NCI-H2196 treated with DMSO at 0.1 percent for 48 hours (cell line): ENCODE results near the gene NACC2.

Experiments used
- DNase-seq: peaks from one replicate; lab custom pipeline; 2025; ENCODE audit not compliant: unreplicated experiment; lab: John Stamatoyannopoulos, UW

NACC2 gene

GRCh38 chr9:136014147-136014923 is 80.8 kb downstream of the NACC2 start:
- no peak for DNase-seq

DNA sequence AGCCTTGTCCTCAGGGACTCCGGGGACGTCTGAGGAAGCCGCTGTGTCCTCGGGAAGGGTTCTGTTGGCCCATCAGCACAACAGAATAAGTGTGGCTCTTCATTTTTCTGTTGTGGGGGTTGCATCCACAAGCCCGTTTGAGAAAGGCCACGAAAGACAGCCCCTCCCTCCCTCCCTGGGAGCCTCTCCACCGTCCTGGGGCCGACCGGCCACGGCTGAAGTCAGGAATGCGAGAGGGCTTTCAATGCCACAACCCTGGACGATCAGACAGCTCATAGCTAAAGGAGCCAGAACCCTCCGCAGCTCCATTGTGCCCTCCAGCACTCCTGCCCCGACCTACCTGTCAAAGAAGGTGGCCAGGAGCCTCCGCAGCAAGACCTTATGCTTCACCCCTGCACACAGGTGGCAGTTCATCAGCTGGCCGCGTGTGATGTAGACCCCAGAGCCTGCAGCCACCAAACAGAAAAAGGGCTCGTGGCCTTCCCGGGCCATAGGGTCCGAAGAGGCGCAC is 81.5 kb downstream of the NACC2 start:
- no peak for DNase-seq

GRCh38 chr9:136013116-136013515 is 82.0 kb downstream of the NACC2 start:
- DNase-seq, result no peak

GRCh38 chr9:136012651-136013050 is 82.4 kb downstream of the NACC2 start:
- DNase-seq, result no peak

GRCh38 chr9:136011703-136012496 is 83.2 kb downstream of the NACC2 start:
- DNase-seq, result no peak

GRCh38 chr9:136011376-136011702 is 83.8 kb downstream of the NACC2 start:
- no peak for DNase-seq

DNA sequence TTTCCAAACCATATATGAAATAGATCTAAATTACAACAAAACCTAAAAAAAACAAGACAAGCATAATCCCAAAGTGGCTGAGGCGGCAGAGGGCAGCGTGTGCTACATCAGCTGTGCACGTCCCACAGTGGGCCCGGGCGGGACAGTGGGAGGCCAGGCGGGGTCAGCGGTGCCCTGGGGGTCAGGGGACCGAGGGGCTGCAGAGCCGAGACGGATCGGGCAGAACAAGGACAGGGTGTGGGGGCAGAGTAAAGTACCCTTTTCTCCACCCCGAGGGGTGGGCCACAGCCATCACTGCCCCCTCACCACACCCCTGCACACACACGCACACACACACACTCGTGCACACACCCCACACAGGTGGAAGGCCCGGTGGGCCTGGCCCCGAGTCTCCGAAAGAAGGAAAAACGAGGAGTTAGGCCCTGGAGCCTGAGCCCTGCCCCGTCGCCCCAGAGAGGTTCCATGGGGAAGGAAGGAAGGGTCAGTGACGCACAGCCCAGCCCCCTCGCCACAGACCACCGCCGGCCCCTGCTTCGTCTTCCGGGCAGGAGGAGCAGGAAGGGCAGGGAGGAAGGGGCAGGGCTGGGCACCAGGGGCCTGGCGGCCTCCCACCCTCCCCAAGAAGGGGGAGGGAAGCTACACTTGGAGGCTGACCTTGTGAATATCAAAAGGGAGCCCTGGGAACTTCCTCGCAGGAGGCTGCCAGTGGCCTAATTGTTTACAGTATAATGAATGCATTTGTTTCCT is 84.3 kb downstream of the NACC2 start:
- no peak for DNase-seq

GRCh38 chr9:136010176-136010575 is 84.9 kb downstream of the NACC2 start:
- no peak for DNase-seq

DNA sequence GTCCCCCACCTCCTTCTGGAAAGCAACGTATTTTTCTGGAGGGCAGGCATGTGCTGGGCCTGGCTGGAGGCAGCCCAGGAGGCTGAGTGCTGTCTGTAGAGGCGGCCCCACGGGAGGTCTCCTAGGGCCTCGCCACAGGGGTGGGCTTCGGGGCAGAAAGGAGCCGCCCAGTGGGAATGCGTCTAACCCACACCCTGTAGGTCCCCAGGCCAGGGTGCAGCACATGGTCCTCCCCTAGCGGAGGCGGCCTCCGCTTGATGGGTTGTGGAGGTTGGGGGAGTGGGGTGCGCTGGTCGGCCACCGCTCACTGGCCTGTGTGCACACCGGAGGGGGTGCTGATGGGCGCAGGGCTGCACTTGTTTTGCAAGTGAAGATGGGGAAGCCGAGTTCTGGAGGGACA is 85.6 kb downstream of the NACC2 start:
- no peak for DNase-seq

GRCh38 chr9:136008693-136008997 is 86.4 kb downstream of the NACC2 start:
- no peak for DNase-seq

DNA sequence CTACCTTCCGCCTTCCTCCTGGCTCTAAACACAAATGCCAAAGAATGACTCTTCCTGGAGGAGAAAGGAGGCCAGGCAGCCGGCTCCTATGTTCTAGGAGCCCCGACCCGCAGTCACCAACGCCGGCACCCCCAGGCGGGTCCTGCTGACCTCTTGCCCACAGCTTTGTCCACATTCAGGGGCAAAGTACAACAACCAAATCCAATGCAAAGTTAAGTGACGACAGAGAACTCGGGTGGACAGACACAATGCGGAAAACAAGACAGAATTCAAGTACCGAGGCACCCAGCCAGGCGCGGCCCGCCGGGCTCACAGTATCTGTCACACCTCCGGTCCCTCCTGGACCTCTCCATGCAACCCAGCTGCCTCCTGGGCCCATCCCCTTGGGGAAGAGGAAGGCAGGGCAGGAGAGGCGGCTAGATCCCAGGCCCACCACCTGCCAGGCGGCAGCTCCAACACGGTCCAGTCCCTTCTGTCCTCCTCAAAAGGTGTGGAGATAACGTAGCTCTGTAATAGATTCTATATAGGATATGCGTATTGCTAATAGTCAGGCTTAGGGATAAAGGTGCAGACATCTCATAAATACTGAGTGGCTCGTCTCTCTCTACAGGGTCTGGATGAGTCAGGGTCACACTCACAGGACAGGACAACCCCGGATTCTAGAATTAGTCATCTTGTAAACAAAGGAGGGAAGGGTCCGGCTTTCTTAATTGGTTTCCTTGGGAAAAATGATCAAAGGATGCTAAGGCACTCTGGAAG is 87.0 kb downstream of the NACC2 start:
- DNase-seq, result no peak

DNA sequence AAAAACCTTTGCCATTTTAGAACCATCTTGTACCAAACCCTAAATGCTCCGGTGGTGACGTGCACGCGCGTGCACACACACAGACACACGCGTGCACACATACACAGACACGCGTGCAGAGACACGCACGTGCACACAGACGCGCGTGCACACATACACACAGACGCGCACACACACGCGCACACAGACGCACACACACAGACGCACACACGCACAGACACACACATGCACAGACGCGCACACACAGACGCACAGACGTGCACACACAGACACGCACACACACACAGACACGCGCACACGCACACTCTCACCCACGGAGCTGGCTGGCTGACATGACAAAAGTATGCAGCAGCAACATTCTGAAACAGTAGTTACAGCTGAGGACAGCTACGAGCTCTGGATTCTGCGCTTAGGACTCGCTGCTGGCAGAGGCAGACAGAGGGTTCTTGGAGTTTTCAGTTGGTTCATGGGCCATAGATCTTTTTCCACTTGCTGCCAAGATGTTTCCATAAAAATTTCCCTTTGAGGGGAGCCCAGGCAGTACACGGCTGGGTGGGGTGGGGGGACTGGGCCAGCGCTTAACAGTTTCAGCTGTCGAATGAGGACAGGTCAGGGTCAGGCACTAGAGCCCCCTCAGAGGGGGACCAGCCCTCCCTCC is 87.7 kb downstream of the NACC2 start:
- no peak for DNase-seq

DNA sequence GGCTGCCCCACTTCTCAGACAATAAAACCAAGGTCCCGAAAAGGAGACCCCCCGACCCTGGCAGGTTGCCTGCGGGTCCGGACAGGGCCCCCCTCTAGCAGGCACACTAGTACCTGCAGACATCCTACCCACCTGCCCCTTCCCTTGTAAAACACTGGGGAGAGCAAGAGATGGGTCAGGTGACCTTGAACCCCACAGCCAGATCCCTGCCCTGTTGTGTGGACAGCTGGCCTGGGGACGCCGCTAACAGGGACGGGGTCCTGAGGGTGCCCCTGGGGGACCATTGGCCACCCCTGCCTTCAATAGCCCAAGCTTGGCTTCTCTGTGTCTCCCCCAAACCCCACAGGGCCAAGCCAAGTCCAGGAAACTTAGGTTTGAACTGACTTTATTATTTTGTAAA is 88.9 kb downstream of the NACC2 start:
- no peak for DNase-seq

- no peak for DNase-seq
These were observed 90.4 kb downstream of the NACC2 start for GRCh38 chr9:136004712-136005111.

- no peak for DNase-seq
These were observed 90.9 kb downstream of the NACC2 start for GRCh38 chr9:136004219-136004618.

DNA sequence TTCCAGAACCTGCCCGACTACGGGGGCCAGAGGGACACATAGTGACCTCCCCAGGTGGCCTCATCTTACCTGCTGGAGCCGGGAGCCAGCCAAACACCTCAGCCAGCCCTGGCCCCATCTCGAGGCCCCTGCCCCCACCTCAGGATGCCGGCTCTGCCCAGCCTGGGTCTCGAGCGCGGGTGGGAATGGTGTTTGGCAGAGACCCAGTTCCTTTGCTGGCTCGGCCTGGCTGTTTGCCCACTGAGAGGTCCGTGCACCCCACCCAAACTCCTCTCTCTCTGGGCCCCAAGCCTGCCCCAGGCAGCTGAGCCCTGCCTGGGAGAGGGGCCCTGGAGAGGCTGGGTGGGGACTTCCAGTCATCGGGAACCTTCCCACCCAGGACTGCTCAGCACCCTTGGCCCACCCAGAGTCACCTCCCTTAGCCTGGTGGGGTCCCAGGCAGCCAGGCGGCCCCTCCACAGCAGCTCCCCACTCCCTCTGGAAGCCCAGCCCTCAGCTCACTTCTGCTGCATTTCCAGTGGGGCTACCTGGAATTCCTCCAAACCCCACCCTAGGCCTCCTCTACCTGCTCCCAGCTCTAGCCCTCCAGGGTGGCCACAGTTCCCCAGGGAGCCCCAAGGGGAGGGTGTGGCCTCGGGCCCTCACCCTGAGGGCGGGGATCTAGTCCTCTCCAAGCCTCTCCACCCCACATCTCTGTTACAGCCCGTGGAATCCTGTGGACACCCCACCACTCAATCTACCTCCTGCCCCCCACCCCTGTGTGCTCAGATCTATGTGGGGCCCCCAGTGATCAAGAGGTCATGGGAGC is 91.5 kb downstream of the NACC2 start:
- no peak for DNase-seq

DNA sequence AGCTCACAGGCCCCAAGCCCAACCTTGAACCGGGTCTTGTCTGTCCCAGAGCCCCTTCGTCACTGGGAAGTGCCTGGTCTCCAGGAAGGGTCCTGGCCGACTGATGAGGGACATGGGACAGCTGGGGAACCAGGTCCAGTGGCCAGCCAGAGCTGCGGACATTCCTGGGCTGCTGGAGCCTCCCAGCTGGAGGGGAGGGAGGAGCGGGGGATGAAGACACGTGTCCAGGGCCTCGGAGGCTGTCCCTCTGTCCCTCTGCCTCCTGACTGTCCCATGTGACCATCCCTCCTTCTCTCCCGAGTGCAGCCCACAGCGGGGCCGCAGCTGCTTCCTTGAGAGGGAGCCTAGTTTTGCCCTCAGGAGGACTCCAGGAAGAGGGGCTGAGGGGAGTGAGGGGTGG is 92.2 kb downstream of the NACC2 start:
- no peak for DNase-seq

DNA sequence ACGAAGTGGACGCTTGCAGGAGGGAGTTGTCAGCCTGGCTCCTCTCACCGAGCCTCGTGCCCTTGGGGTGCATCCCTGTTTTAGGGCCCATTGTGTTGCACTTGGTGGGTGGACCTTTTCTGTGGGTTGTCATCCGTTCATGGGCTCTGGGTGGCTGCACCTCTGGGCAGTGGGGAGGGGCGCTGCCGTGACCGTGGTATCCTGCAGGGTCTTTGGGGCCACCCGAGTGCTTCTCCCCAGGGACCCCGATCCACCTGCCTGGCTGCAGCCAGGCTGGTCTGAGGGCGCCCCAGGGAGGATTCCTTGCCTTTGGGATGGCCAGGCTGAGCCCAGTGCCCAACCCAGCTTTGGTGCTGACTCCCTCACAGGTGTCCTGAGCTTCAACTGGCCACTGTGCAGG is 92.9 kb downstream of the NACC2 start:
- no peak for DNase-seq

- no peak for DNase-seq
These were observed 93.9 kb downstream of the NACC2 start for GRCh38 chr9:136001231-136001630.
